ENCODE data around the gene MACROD2. TPM values are rescaled to one million over a fixed set of nuclear protein-coding genes. Genes with fewer than 3 reads are reported as not detected.

Gene MACROD2
- total and polyA plus RNA-seq, 9 donors: 3.7 to 25.5 (median 7.8) TPM

- Histone ChIP-seq H3K36me3 (no peaks in the 10 kb centered on the region), H3K4me1 (ENCODE audit: insufficient read depth) (no peaks in the 10 kb centered on the region), H3K4me3 (no peak overlapping the region), H3K9me3 (no peaks in the 10 kb centered on the region), H3K27me3 (no peaks in the 10 kb centered on the region), H3K27ac (no peak overlapping the region)
- TF ChIP-seq POLR2A (IDR thresholded peaks at IDR 0.05) (no peak), EP300 (IDR thresholded peaks at IDR 0.05) (no peak), CTCF (IDR thresholded peaks at IDR 0.05) (no peak)
- no peak for DNase-seq
- intact Hi-C loops (cut with DNase I): no loop called here
Measured at GRCh38 chr20:14303651-14304050, 308.3 kb downstream of the MACROD2 start.

- WGBS, 3 donors: 88 to 91% (median 89%) methylated on average over 1 of the region's 1 CpG
- Histone ChIP-seq H3K4me3 (no peak overlapping the region), H3K36me3 (no peaks in the 10 kb centered on the region), H3K4me1 (ENCODE audit: insufficient read depth) (no peaks in the 10 kb centered on the region), H3K27ac (no peak overlapping the region), H3K9me3 (no peaks in the 10 kb centered on the region), H3K27me3 (no peaks in the 10 kb centered on the region)
- intact Hi-C loops (cut with DNase I): no loop called here
- TF ChIP-seq POLR2A (IDR thresholded peaks at IDR 0.05): no peak
- TF ChIP-seq CTCF (IDR thresholded peaks at IDR 0.05): no peak
- TF ChIP-seq EP300 (IDR thresholded peaks at IDR 0.05): no peak
- DNase-seq: no peak
Measured at GRCh38 chr20:14304472-14304871, 309.2 kb downstream of the MACROD2 start.

- WGBS, 3 donors: 58 to 76% (median 71%) methylated on average over 2 of the region's 2 CpGs
- intact Hi-C loops (cut with DNase I): no loop called here
Measured at GRCh38 chr20:14307956-14308355, 312.6 kb downstream of the MACROD2 start.

GRCh38 chr20:14310977-14311627 lies 315.8 kb downstream of the MACROD2 start:
- no peaks in the 10 kb centered on the region for H3K9me3 ChIP-seq
- 87 to 91% (median 89%) methylated on average over 5 of the region's 5 CpGs for WGBS, 3 donors
- no peak for TF ChIP-seq CTCF (IDR thresholded peaks at IDR 0.05)

More at GRCh38 chr20:14307956-14308355, 312.6 kb downstream of the MACROD2 start:
- Histone ChIP-seq H3K36me3 (no peaks in the 10 kb centered on the region), H3K4me1 (ENCODE audit: insufficient read depth) (no peaks in the 10 kb centered on the region), H3K27me3 (no peaks in the 10 kb centered on the region), H3K9me3 (no peaks in the 10 kb centered on the region), H3K4me3 (no peak overlapping the region), H3K27ac (no peak overlapping the region)
- DNase-seq: no peak
- TF ChIP-seq POLR2A (IDR thresholded peaks at IDR 0.05) (no peak), EP300 (IDR thresholded peaks at IDR 0.05) (no peak), CTCF (IDR thresholded peaks at IDR 0.05) (no peak)

More at GRCh38 chr20:14310977-14311627, 315.8 kb downstream of the MACROD2 start:
- DNase-seq: no peak
- H3K27me3 ChIP-seq: no peaks in the 10 kb centered on the region
- H3K4me3 ChIP-seq: no peak overlapping the region
- H3K4me1 ChIP-seq (ENCODE audit: insufficient read depth): no peaks in the 10 kb centered on the region
- no peaks in the 10 kb centered on the region for H3K36me3 ChIP-seq
- intact Hi-C loops (cut with DNase I): no loop called here
- H3K27ac ChIP-seq: no peak overlapping the region

All from ovary (tissue), 9 donors.